NCI-H748 treated with DMSO at 0.1 percent for 48 hours (cell line): ENCODE measurements around the gene SSNA1.

Source experiments
- DNase-seq: peaks from one replicate; lab custom pipeline; 2025; lab: John Stamatoyannopoulos, UW

Gene SSNA1

GRCh38 chr9:137152844-137153405 is 35.6 kb upstream of the SSNA1 start:
- no peak for DNase-seq

GRCh38 chr9:137156567-137157375 is 31.7 kb upstream of the SSNA1 start:
- DNase-seq: no peak

GRCh38 chr9:137157618-137158415 is 30.7 kb upstream of the SSNA1 start:
- DNase-seq: no peak

GRCh38 chr9:137158625-137159024 is 29.9 kb upstream of the SSNA1 start:
- no peak for DNase-seq

- no peak for DNase-seq
Observed at GRCh38 chr9:137159105-137160053, 29.1 kb upstream of the SSNA1 start.

- DNase-seq: no peak
Observed at GRCh38 chr9:137160054-137160425, 28.4 kb upstream of the SSNA1 start.

GRCh38 chr9:137160716-137161557 is 27.5 kb upstream of the SSNA1 start:
- DNase-seq: no peak

GRCh38 chr9:137161558-137162486 is 26.7 kb upstream of the SSNA1 start:
- peak; percentile 64 for DNase-seq

GRCh38 chr9:137162505-137163364 is 25.7 kb upstream of the SSNA1 start:
- no peak for DNase-seq

GRCh38 chr9:137163365-137163715 is 25.1 kb upstream of the SSNA1 start:
- DNase-seq: no peak

- no peak for DNase-seq
Observed at GRCh38 chr9:137163805-137164204, 24.7 kb upstream of the SSNA1 start.

GRCh38 chr9:137164370-137165249 is 23.9 kb upstream of the SSNA1 start:
- no peak for DNase-seq

GRCh38 chr9:137165250-137165836 is 23.1 kb upstream of the SSNA1 start:
- DNase-seq: no peak

- no peak for DNase-seq
Observed at GRCh38 chr9:137166380-137167229, 21.9 kb upstream of the SSNA1 start.

GRCh38 chr9:137167277-137167746 is 21.2 kb upstream of the SSNA1 start:
- no peak for DNase-seq
